OCI-LY7 (cell line): Measurements from ENCODE around the gene VPS13C. TPM values are rescaled to one million over a fixed set of nuclear protein-coding genes. Genes with fewer than 3 reads are reported as not detected.

ENCODE experiments used
- BruUV-seq: library from RNA; stranded (reverse); fragments of 400-500 nt; replicated peaks from 2 replicates; lab custom pipeline; 2021; lab: Mats Ljungman, UMichigan
- CTCF ChIA-PET: fragments of 300-600 bp; sonication (Branson Sonifier 250); formaldehyde crosslinking; loops from one replicate; lab custom pipeline; 2022; ENCODE audit warnings: antibody characterized with exemption; ENCODE audit not compliant: unreplicated experiment; lab: Charles Lee
- POLR2A ChIA-PET: fragments of 300-600 bp; sonication (Branson Sonifier 250); formaldehyde crosslinking; loops from one replicate; lab custom pipeline; 2022; ENCODE audit warnings: antibody characterized with exemption; lab: Charles Lee
- DNase-seq: peaks from one replicate; pipeline ENCODE4 v3.0.0-alpha.2; 2015; ENCODE audit warnings: low spot score
- H2AFZ ChIP-seq: fragments of 200-600 bp; sonication (generic), shearing (Covaris generic); 2 replicates; pipeline ENCODE4 v1.6.1; 2014; ENCODE audit warnings: mild to moderate bottlenecking, antibody characterized with exemption, low read length, moderate library complexity
- H3K27ac ChIP-seq: fragments of 200-600 bp; sonication (generic); 2 replicates; pipeline ENCODE4 v1.5.1; 2014; ENCODE audit warnings: mixed run types, low read depth, mild to moderate bottlenecking, moderate library complexity, low read length, inconsistent platforms; ENCODE audit not compliant: poor library complexity, severe bottlenecking
- H3K36me3 ChIP-seq: fragments of 200-600 bp; sonication (generic); 2 replicates; pipeline ENCODE4 v1.6.1; 2014; ENCODE audit warnings: mild to moderate bottlenecking, antibody characterized with exemption, low read length, moderate library complexity, mixed read lengths; ENCODE audit not compliant: insufficient read depth
- H3K4me1 ChIP-seq: fragments of 200-600 bp; sonication (generic); 2 replicates; pipeline ENCODE4 v1.5.1; 2014; ENCODE audit warnings: mild to moderate bottlenecking, low read length; ENCODE audit not compliant: insufficient read depth, poor library complexity, severe bottlenecking
- H3K4me2 ChIP-seq: fragments of 200-600 bp; sonication (generic); 2 replicates; pipeline ENCODE4 v1.6.1; 2014; ENCODE audit warnings: mild to moderate bottlenecking, low read length
- H3K4me3 ChIP-seq: fragments of 200-600 bp; sonication (generic); 2 replicates; pipeline ENCODE4 v1.5.1; 2014; ENCODE audit warnings: mild to moderate bottlenecking, low read depth, low read length; ENCODE audit not compliant: poor library complexity, severe bottlenecking
- H3K79me2 ChIP-seq: fragments of 200-600 bp; sonication (generic); 2 replicates; pipeline ENCODE4 v1.6.1; 2016; ENCODE audit warnings: low read depth, mild to moderate bottlenecking, low read length, moderate library complexity, mixed read lengths; ENCODE audit not compliant: insufficient read depth
- H3K9me2 ChIP-seq: fragments of 200-600 bp; sonication (generic); 2 replicates; pipeline ENCODE4 v1.6.1; 2016; ENCODE audit warnings: mild to moderate bottlenecking, low read length, mixed read lengths; ENCODE audit not compliant: insufficient read depth
- H3K9me3 ChIP-seq: fragments of 200-600 bp; sonication (generic); 2 replicates; pipeline ENCODE4 v1.6.1; 2014; ENCODE audit warnings: mild to moderate bottlenecking, mixed run types, low read length, mixed read lengths
- H4K20me1 ChIP-seq: fragments of 200-600 bp; sonication (generic); 2 replicates; pipeline ENCODE4 v1.6.1; 2014; ENCODE audit warnings: mild to moderate bottlenecking, antibody characterized with exemption, low read length, moderate library complexity, mixed read lengths; ENCODE audit not compliant: insufficient read depth
- EZH2phosphoT487 ChIP-seq: fragments of 200-600 bp; sonication (generic); IDR thresholded peaks from 2 replicates; pipeline ENCODE4 v1.6.1; 2018; ENCODE audit warnings: low read depth, borderline replicate concordance, mild to moderate bottlenecking, mixed run types, antibody characterized with exemption, low read length, moderate library complexity, mixed read lengths
- intact Hi-C: fragments of 100-400 bp; cut with micrococcal nuclease; formaldehyde crosslinking; loops from one replicate; pipeline ENCODE4 v1.10.0; 2022; ENCODE audit not compliant: unreplicated experiment
- total RNA-seq, 2 experiments: library from RNA; depleted of rRNA in 1 of 2; stranded (reverse); fragments of >200 nt in 1 of 2; shearing (Covaris generic) in 1 of 2; gene quantifications; 2 replicates each; pipeline ENCODE4 v1.2.3, GENCODE V29; 2014 to 2022
- TF ChIP-seq, protein P1 (sequence below): fragments of 200-600 bp; sonication (generic); conservative IDR thresholded peaks from 2 replicates; pipeline ENCODE4 v1.5.1; 2014; ENCODE audit warnings: mild to moderate bottlenecking, antibody characterized with exemption, low read length, moderate library complexity, mixed read lengths

VPS13C gene
- total RNA-seq, 2 experiments from 2014 or later: 44.4 to 60.6 TPM

DNA sequence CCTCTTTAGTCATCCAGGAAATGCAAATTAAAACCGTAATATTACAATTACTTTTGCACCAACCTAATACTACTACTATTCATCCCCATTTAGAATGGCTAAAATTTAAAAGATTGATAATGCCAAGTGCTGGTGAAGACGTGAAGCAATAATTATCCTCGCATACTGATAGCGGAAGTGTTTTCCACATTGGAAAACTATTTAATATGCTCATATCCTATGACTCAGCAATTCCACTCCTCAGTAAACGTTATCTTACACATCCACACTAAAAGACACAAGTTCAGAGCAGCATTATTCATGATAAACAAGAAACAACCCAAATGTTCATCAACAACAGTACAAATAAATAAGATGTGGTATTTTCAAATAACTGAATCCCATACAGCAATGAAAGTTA, 70.6 kb downstream of the VPS13C start:
- POLR2A ChIA-PET: no interaction called here
- H4K20me1 ChIP-seq: no peaks in the 10 kb centered on the region
- no peak overlapping the region for H3K4me3 ChIP-seq
- no peaks in the 10 kb centered on the region for H3K4me1 ChIP-seq
- H3K4me2 ChIP-seq: no peak overlapping the region
- BruUV-seq: no TSS peak
- H3K79me2 ChIP-seq: no peaks in the 10 kb centered on the region
- CTCF ChIA-PET: no interaction called here
- peaks cover 56% of the 10 kb centered on the region for H3K36me3 ChIP-seq
- H2AFZ ChIP-seq: no peak overlapping the region
- H3K9me2 ChIP-seq: no peaks in the 10 kb centered on the region
- H3K27ac ChIP-seq: no peak overlapping the region
- TF ChIP-seq, protein P1, sequence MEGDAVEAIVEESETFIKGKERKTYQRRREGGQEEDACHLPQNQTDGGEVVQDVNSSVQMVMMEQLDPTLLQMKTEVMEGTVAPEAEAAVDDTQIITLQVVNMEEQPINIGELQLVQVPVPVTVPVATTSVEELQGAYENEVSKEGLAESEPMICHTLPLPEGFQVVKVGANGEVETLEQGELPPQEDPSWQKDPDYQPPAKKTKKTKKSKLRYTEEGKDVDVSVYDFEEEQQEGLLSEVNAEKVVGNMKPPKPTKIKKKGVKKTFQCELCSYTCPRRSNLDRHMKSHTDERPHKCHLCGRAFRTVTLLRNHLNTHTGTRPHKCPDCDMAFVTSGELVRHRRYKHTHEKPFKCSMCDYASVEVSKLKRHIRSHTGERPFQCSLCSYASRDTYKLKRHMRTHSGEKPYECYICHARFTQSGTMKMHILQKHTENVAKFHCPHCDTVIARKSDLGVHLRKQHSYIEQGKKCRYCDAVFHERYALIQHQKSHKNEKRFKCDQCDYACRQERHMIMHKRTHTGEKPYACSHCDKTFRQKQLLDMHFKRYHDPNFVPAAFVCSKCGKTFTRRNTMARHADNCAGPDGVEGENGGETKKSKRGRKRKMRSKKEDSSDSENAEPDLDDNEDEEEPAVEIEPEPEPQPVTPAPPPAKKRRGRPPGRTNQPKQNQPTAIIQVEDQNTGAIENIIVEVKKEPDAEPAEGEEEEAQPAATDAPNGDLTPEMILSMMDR: no peak
- no peak for TF ChIP-seq EZH2phosphoT487
- intact Hi-C loops: no loop called here
- no peak for DNase-seq
- peaks cover 11% of the 10 kb centered on the region; the same call in 1 of the 2 replicates for H3K9me3 ChIP-seq

DNA sequence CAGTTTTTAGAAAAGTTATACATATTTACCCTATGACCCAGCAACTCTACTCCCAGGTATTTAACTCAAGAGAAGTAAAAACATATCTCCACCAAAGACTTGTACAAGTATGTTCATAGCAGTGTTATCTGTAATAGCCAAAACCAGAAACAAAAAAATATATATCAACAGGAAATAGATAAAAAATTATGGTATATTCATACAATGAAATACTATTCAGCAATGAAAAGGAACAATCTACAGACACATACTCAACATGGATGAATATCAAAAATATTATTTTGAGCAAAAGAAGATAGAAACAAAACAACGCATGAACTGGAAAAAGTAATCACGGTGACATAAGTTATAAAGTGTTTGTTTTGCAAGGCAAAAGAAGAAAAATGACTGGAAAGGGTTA, 72.4 kb downstream of the VPS13C start:
- CTCF ChIA-PET: no interaction called here
- Histone ChIP-seq H3K36me3 (peaks cover 62% of the 10 kb centered on the region), H3K79me2 (no peaks in the 10 kb centered on the region), H4K20me1 (no peaks in the 10 kb centered on the region), H3K9me2 (no peaks in the 10 kb centered on the region), H3K4me3 (no peak overlapping the region), H3K9me3 (peaks cover 11% of the 10 kb centered on the region; the same call in 1 of the 2 replicates), H3K4me2 (no peak overlapping the region), H3K4me1 (no peaks in the 10 kb centered on the region), H3K27ac (no peak overlapping the region), H2AFZ (no peak overlapping the region)
- POLR2A ChIA-PET: no interaction called here
- DNase-seq: no peak
- TF ChIP-seq, protein P1: no peak
- TF ChIP-seq EZH2phosphoT487: no peak
- intact Hi-C loops: no loop called here
- no TSS peak for BruUV-seq

GRCh38 chr15:61983081-61983480, 77.2 kb downstream of the VPS13C start:
- POLR2A ChIA-PET: interaction anchor here (0.6 to 1.3 kb wide), 2 partner anchors 12 to 674 kb away, joined by 3 to 4 read pairs; no protein-coding TSS in a partner anchor
- Histone ChIP-seq H4K20me1 (no peaks in the 10 kb centered on the region), H3K9me3 (peaks cover 8% of the 10 kb centered on the region; the same call in 1 of the 2 replicates), H3K79me2 (no peaks in the 10 kb centered on the region), H3K9me2 (no peaks in the 10 kb centered on the region), H3K27ac (no peak overlapping the region), H2AFZ (no peak overlapping the region), H3K4me2 (no peak overlapping the region), H3K36me3 (peaks cover 69% of the 10 kb centered on the region), H3K4me3 (no peak overlapping the region), H3K4me1 (no peaks in the 10 kb centered on the region)
- DNase-seq: no peak
- CTCF ChIA-PET: no interaction called here
- BruUV-seq: no TSS peak
- intact Hi-C loops: no loop called here
- TF ChIP-seq EZH2phosphoT487: no peak
